Progenitor cell of endocrine pancreas (in vitro differentiated cells): ENCODE data around the gene GRHPR. TPM values are rescaled to one million over a fixed set of nuclear protein-coding genes. Genes with fewer than 3 reads are reported as not detected.

Source experiments
- DNase-seq: peaks from one replicate; pipeline ENCODE4 v3.0.0; 2021; ENCODE audit warnings: low spot score; ENCODE audit not compliant: unreplicated experiment
- H3K27ac Mint-ChIP-seq: 2 replicates; pipeline ENCODE4 v1.8.0; 2021; ENCODE audit warnings: mild to moderate bottlenecking, moderate library complexity, mixed read lengths
- H3K27me3 Mint-ChIP-seq: 2 replicates; pipeline ENCODE4 v1.8.0; 2021; ENCODE audit warnings: mixed read lengths
- H3K36me3 Mint-ChIP-seq: 2 replicates; pipeline ENCODE4 v1.8.0; 2022; ENCODE audit warnings: mixed read lengths; ENCODE audit not compliant: insufficient read depth
- H3K4me1 Mint-ChIP-seq: 2 replicates; pipeline ENCODE4 v1.8.0; 2021; ENCODE audit warnings: low read depth, mixed read lengths
- H3K4me3 Mint-ChIP-seq: 2 replicates; pipeline ENCODE4 v1.8.0; 2021; ENCODE audit warnings: low read depth, mild to moderate bottlenecking, moderate library complexity, mixed read lengths
- H3K9me3 Mint-ChIP-seq: 2 replicates; pipeline ENCODE4 v1.8.0; 2021; ENCODE audit warnings: low read depth, mixed read lengths
- CTCF ChIP-seq: fragments of 200-600 bp; sonication (generic); IDR thresholded peaks from one replicate; pipeline ENCODE4 v1.5.0; 2021; ENCODE audit warnings: antibody characterized with exemption, mild to moderate bottlenecking; ENCODE audit not compliant: unreplicated experiment
- total RNA-seq: library from RNA; stranded (reverse); gene quantifications from 2 replicates; pipeline ENCODE4 v1.2.1, GENCODE V29; 2021

GRHPR gene
- total RNA-seq, 1 donor from 2014 or later: 98.0 TPM

- Mint-ChIP-seq H3K27me3 (peaks cover 8% of the 10 kb centered on the region), H3K4me1 (peaks cover 8% of the 10 kb centered on the region), H3K4me3 (no peak overlapping the region), H3K27ac (no peak overlapping the region), H3K36me3 (no peaks in the 10 kb centered on the region), H3K9me3 (no peaks in the 10 kb centered on the region)
- no peak for TF ChIP-seq CTCF
- DNase-seq: no peak
Measured at GRCh38 chr9:37412431-37413151, 9.9 kb upstream of the GRHPR start.

- no peak overlapping the region for H3K27ac Mint-ChIP-seq
- H3K27me3 Mint-ChIP-seq: peaks cover 8% of the 10 kb centered on the region
- DNase-seq: no peak
- H3K4me3 Mint-ChIP-seq: no peak overlapping the region
- no peaks in the 10 kb centered on the region for H3K9me3 Mint-ChIP-seq
- peaks cover 8% of the 10 kb centered on the region for H3K4me1 Mint-ChIP-seq
- no peaks in the 10 kb centered on the region for H3K36me3 Mint-ChIP-seq
- no peak for TF ChIP-seq CTCF
Measured at GRCh38 chr9:37413311-37413710, 9.2 kb upstream of the GRHPR start.

GRCh38 chr9:37414503-37414943, 8.0 kb upstream of the GRHPR start:
- DNase-seq: no peak
- peaks cover 8% of the 10 kb centered on the region for H3K27me3 Mint-ChIP-seq
- H3K4me3 Mint-ChIP-seq: no peak overlapping the region
- peak overlapping the region; percentile 73 for H3K27ac Mint-ChIP-seq
- peaks cover 8% of the 10 kb centered on the region for H3K4me1 Mint-ChIP-seq
- no peaks in the 10 kb centered on the region for H3K9me3 Mint-ChIP-seq
- no peak for TF ChIP-seq CTCF
- no peaks in the 10 kb centered on the region for H3K36me3 Mint-ChIP-seq

- peak; percentile 67 for DNase-seq
- peak overlapping the region; percentile 92 for H3K27ac Mint-ChIP-seq
- peaks cover 8% of the 10 kb centered on the region for H3K27me3 Mint-ChIP-seq
- H3K36me3 Mint-ChIP-seq: no peaks in the 10 kb centered on the region
- H3K9me3 Mint-ChIP-seq: no peaks in the 10 kb centered on the region
- peaks cover 8% of the 10 kb centered on the region for H3K4me1 Mint-ChIP-seq
- TF ChIP-seq CTCF: peak; percentile 81
- no peak overlapping the region for H3K4me3 Mint-ChIP-seq
Measured at GRCh38 chr9:37415011-37415719, 7.3 kb upstream of the GRHPR start.

- Mint-ChIP-seq H3K4me3 (no peak overlapping the region), H3K27me3 (peaks cover 8% of the 10 kb centered on the region), H3K9me3 (no peaks in the 10 kb centered on the region), H3K27ac (no peak overlapping the region), H3K36me3 (no peaks in the 10 kb centered on the region), H3K4me1 (peaks cover 12% of the 10 kb centered on the region)
- TF ChIP-seq CTCF: no peak
- no peak for DNase-seq
Measured at GRCh38 chr9:37417252-37417803, 5.2 kb upstream of the GRHPR start.
